Keratinocyte (primary cell): ENCODE data around the gene ZBTB11. TPM values are rescaled to one million over a fixed set of nuclear protein-coding genes. Genes with fewer than 3 reads are reported as not detected.
A peak's percentile ranks its signal among the peaks of the same experiment; 100 is the strongest.

Source experiments
- DNase-seq: peaks from one replicate; pipeline ENCODE4 v3.0.0-alpha.2; 2011; ENCODE audit warnings: low read depth, missing footprints, low spot score
- FAIRE-seq: peaks from 2 replicates; lab custom pipeline; 2011; peaks lifted over from hg19 to GRCh38; lab: Jason Lieb, UNC
- H2AFZ ChIP-seq: 2 replicates; pipeline ENCODE4 v1.6.0; 2012; ENCODE audit warnings: low read length, control low read depth, inconsistent platforms; ENCODE audit not compliant: control insufficient read depth
- H3K27ac ChIP-seq: 2 replicates; pipeline ENCODE4 v1.5.1; 2011; ENCODE audit warnings: low read length; ENCODE audit not compliant: control insufficient read depth, insufficient read depth
- H3K27me3 ChIP-seq: 3 replicates; pipeline ENCODE4 v1.6.0; 2011; ENCODE audit warnings: low read length; ENCODE audit not compliant: control insufficient read depth, insufficient read depth; ENCODE audit errors: extremely low read depth
- H3K36me3 ChIP-seq, 2 experiments: 2 replicates in 1 of 2; 3 replicates in 1 of 2; pipeline ENCODE4 v1.5.1; 2011; ENCODE audit warnings: low read length in 2 of 2, mild to moderate bottlenecking in 1 of 2; ENCODE audit not compliant: control insufficient read depth in 2 of 2, insufficient read depth in 2 of 2; ENCODE audit errors: extremely low read depth in 1 of 2
- H3K4me1 ChIP-seq: 3 replicates; pipeline ENCODE4 v1.5.1; 2011; ENCODE audit warnings: low read length; ENCODE audit not compliant: control insufficient read depth, insufficient read depth; ENCODE audit errors: extremely low read depth
- H3K4me2 ChIP-seq: 3 replicates; pipeline ENCODE4 v1.6.0; 2011; ENCODE audit warnings: low read depth, low read length; ENCODE audit not compliant: control insufficient read depth, insufficient read depth; ENCODE audit errors: extremely low read depth
- H3K4me3 ChIP-seq, 3 experiments: fragments of 200-600 bp in 1 of 3; sonication (generic) in 1 of 3; 2 replicates in 2 of 3; 3 replicates in 1 of 3; pipeline ENCODE4 v1.5.1; 2011 to 2016; ENCODE audit warnings: low read length in 3 of 3, mild to moderate bottlenecking in 3 of 3, control low read depth in 2 of 3, inconsistent platforms in 1 of 3, low read depth in 1 of 3, mixed read lengths in 1 of 3, mixed run types in 1 of 3, moderate library complexity in 1 of 3; ENCODE audit not compliant: control insufficient read depth in 2 of 3, insufficient read depth in 2 of 3; ENCODE audit errors: extremely low read depth in 1 of 3
- H3K79me2 ChIP-seq: 2 replicates; pipeline ENCODE4 v1.6.0; 2012; ENCODE audit warnings: low read length; ENCODE audit not compliant: control insufficient read depth, insufficient read depth
- H3K9ac ChIP-seq: 3 replicates; pipeline ENCODE4 v1.6.0; 2011; ENCODE audit warnings: low read length; ENCODE audit not compliant: control insufficient read depth, insufficient read depth; ENCODE audit errors: extremely low read depth
- H3K9me1 ChIP-seq: 3 replicates; pipeline ENCODE4 v1.6.0; 2011; ENCODE audit warnings: low read length; ENCODE audit not compliant: control insufficient read depth, insufficient read depth; ENCODE audit errors: extremely low read depth
- H3K9me3 ChIP-seq: 2 replicates; pipeline ENCODE4 v1.5.1; 2012; ENCODE audit warnings: low read depth, low read length; ENCODE audit not compliant: control insufficient read depth
- H4K20me1 ChIP-seq: 3 replicates; pipeline ENCODE4 v1.6.0; 2011; ENCODE audit warnings: low read length; ENCODE audit not compliant: control insufficient read depth, insufficient read depth; ENCODE audit errors: extremely low read depth
- CTCF ChIP-seq, 3 experiments: IDR thresholded peaks in 1 of 3; conservative IDR thresholded peaks in 1 of 3; optimal IDR thresholded peaks in 1 of 3; 2 replicates in 2 of 3; 3 replicates in 1 of 3; pipeline versions ENCODE3 to v1.5.1; 2011; ENCODE audit warnings: low read length in 3 of 3, mild to moderate bottlenecking in 3 of 3, moderate library complexity in 2 of 3, control low read depth in 1 of 3, inconsistent platforms in 1 of 3; ENCODE audit not compliant: insufficient read depth in 2 of 3; ENCODE audit errors: extremely low read depth in 1 of 3
- EZH2 ChIP-seq: IDR thresholded peaks from one replicate; pipeline ENCODE4 v1.6.1; 2012; ENCODE audit warnings: inconsistent platforms, mild to moderate bottlenecking, low read length, moderate library complexity
- dilution Hi-C: fragments of 300-500 bp; cut with MboI; formaldehyde crosslinking; loops from one replicate; pipeline ENCODE4 v1.7.0; 2020; ENCODE audit warnings: low sequenced_read_pairs; ENCODE audit not compliant: extremely low pct_ligation_motif_present
- polyA plus RNA-seq, 5 experiments: library from polyadenylated mRNA; depleted of rRNA in 3 of 5; stranded (reverse) in 3 of 5; stranded (forward) in 1 of 5; unstranded in 1 of 5; fragments of >200 nt; gene quantifications; 1 replicate in 1 of 5; 2 replicates in 3 of 5; 3 replicates in 1 of 5; pipeline versions ENCODE4 v1.2.1 to v1.2.3, GENCODE V29; 2011 to 2012; ENCODE audit warnings: missing spikeins in 2 of 5, low read depth in 1 of 5, low replicate concordance in 1 of 5

Gene ZBTB11
- polyA plus RNA-seq, 1 donor (not counting 4 experiments of a cell fraction or from before 2014, with no cell fraction given), result 19.7 TPM

- TF ChIP-seq CTCF (optimal IDR thresholded peaks at IDR 0.05 in 1 of 3, IDR thresholded peaks at IDR 0.05 in 1 of 3, conservative IDR thresholded peaks at IDR 0.05 in 1 of 3; ENCODE audit: extremely low read depth in 1 of 3, insufficient read depth in 2 of 3, low read length in 3 of 3) (no peak), EZH2 (no peak)
- dilution Hi-C loops, result no loop called here
- H3K4me3 ChIP-seq, result no peak overlapping the region
Measured at GRCh38 chr3:101722394-101723173, 45.7 kb upstream of the ZBTB11 start.

GRCh38 chr3:101720851-101721840, 44.2 kb upstream of the ZBTB11 start:
- Histone ChIP-seq H3K27me3 (no peaks in the 10 kb centered on the region), H2AFZ (peak overlapping the region; percentile 93), H3K4me3 (peak overlapping the region in 2 of 3 experiments; percentile 42 to 44), H3K36me3 (no peaks in the 10 kb centered on the region), H3K4me2 (peak overlapping the region; percentile 91), H4K20me1 (no peaks in the 10 kb centered on the region), H3K9me1 (no peaks in the 10 kb centered on the region), H3K4me1 (peaks cover 26% of the 10 kb centered on the region), H3K9me3 (no peaks in the 10 kb centered on the region), H3K9ac (peak overlapping the region; percentile 46), H3K27ac (peak overlapping the region; percentile 79), H3K79me2 (peaks cover 12% of the 10 kb centered on the region)
- TF ChIP-seq CTCF (optimal IDR thresholded peaks at IDR 0.05 in 1 of 3, IDR thresholded peaks at IDR 0.05 in 1 of 3, conservative IDR thresholded peaks at IDR 0.05 in 1 of 3; ENCODE audit: extremely low read depth in 1 of 3, insufficient read depth in 2 of 3, low read length in 3 of 3) (no peak), EZH2 (no peak)
- FAIRE-seq (peak; percentile 84), DNase-seq (no peak)
- dilution Hi-C loops, result no loop called here

More at GRCh38 chr3:101722394-101723173, 45.7 kb upstream of the ZBTB11 start:
- H4K20me1 ChIP-seq, result no peaks in the 10 kb centered on the region
- FAIRE-seq (no peak), DNase-seq (no peak)
- H3K4me1 ChIP-seq, result peaks cover 26% of the 10 kb centered on the region
- H2AFZ ChIP-seq, result peak overlapping the region; percentile 82
- no peak overlapping the region for H3K9ac ChIP-seq
- H3K79me2 ChIP-seq, result peaks cover 13% of the 10 kb centered on the region
- no peaks in the 10 kb centered on the region for H3K36me3 ChIP-seq
- no peaks in the 10 kb centered on the region for H3K9me3 ChIP-seq
- peak overlapping the region; percentile 14 for H3K27ac ChIP-seq
- H3K9me1 ChIP-seq, result no peaks in the 10 kb centered on the region
- no peaks in the 10 kb centered on the region for H3K27me3 ChIP-seq
- H3K4me2 ChIP-seq, result peak overlapping the region; percentile 4
